HepG2 (cell line): ENCODE measurements around the gene SERPINA3. TPM values are rescaled to one million over a fixed set of nuclear protein-coding genes. Genes with fewer than 3 reads are reported as not detected.

Experiments
- CHD4 ChIP-seq: fragments of 200-600 bp; sonication (generic); IDR thresholded peaks from 2 replicates; pipeline ENCODE4 v1.7.0; 2017; ENCODE audit warnings: mild to moderate bottlenecking, low read length, borderline replicate concordance
- EP300 ChIP-seq, 3 experiments: sonication (generic) in 1 of 3; formaldehyde crosslinking in 1 of 3; IDR thresholded peaks; 2 replicates each; pipeline versions ENCODE4 v1.5.1 to v1.6.1; 2011 to 2020; ENCODE audit warnings: low read depth in 2 of 3, low read length in 2 of 3, borderline replicate concordance in 1 of 3, improper control_type of control experiment in 1 of 3, mild to moderate bottlenecking in 1 of 3, missing genetic modification reagents in 1 of 3, moderate library complexity in 1 of 3
- FOSL1 ChIP-seq: sonication (generic); formaldehyde crosslinking; IDR thresholded peaks from 2 replicates; pipeline ENCODE4 v1.9.0; 2021; ENCODE audit warnings: missing genetic modification reagents, borderline replicate concordance
- FOXJ3 ChIP-seq: sonication (generic); formaldehyde crosslinking; IDR thresholded peaks from 2 replicates; pipeline ENCODE4 v1.4.0; 2020; ENCODE audit warnings: missing genetic modification reagents, mild to moderate bottlenecking, borderline replicate concordance
- HDAC2 ChIP-seq: sonication (generic); formaldehyde crosslinking; IDR thresholded peaks from 2 replicates; pipeline ENCODE4 v1.4.0; 2020; ENCODE audit warnings: missing genetic modification reagents
- IKZF4 ChIP-seq: sonication (generic); formaldehyde crosslinking; IDR thresholded peaks from 2 replicates; pipeline ENCODE4 v1.5.1; 2020; ENCODE audit warnings: borderline replicate concordance, mild to moderate bottlenecking, low read depth, missing genetic modification reagents; ENCODE audit errors: not compliant biosample characterization
- MYC ChIP-seq: sonication (generic); formaldehyde crosslinking; IDR thresholded peaks from 2 replicates; pipeline ENCODE4 v1.9.0; 2021; ENCODE audit warnings: missing genetic modification reagents, borderline replicate concordance
- NFYC ChIP-seq: IDR thresholded peaks from 2 replicates; pipeline ENCODE4 v1.6.1; 2016; ENCODE audit warnings: missing genetic modification reagents, missing compliant biosample characterization
- SNRNP70 ChIP-seq: fragments of 200-400 bp; formaldehyde crosslinking; IDR thresholded peaks from 2 replicates; pipeline ENCODE4 v1.6.1; 2017; ENCODE audit warnings: mild to moderate bottlenecking, low read depth, low read length, moderate library complexity
- ZNF260 ChIP-seq: sonication (generic); formaldehyde crosslinking; IDR thresholded peaks from 2 replicates; pipeline ENCODE4 v1.4.0; 2020; ENCODE audit warnings: missing genetic modification reagents, low read depth, mild to moderate bottlenecking, borderline replicate concordance
- ZNF30 ChIP-seq: sonication (generic); formaldehyde crosslinking; IDR thresholded peaks from 2 replicates; pipeline ENCODE4 v1.5.0; 2020; ENCODE audit warnings: mild to moderate bottlenecking, missing genetic modification reagents
- ZNF431 ChIP-seq: sonication (generic); formaldehyde crosslinking; IDR thresholded peaks from 2 replicates; pipeline ENCODE4 v1.9.0; 2022; ENCODE audit warnings: missing genetic modification reagents, low read depth, mild to moderate bottlenecking, borderline replicate concordance
- ZNF543 ChIP-seq: sonication (generic); formaldehyde crosslinking; IDR thresholded peaks from 2 replicates; pipeline ENCODE4 v1.4.0; 2020; ENCODE audit warnings: mild to moderate bottlenecking, missing genetic modification reagents
- ZNF562 ChIP-seq: sonication (generic); formaldehyde crosslinking; IDR thresholded peaks from 2 replicates; pipeline ENCODE4 v1.8.0; 2022; ENCODE audit warnings: missing genetic modification reagents, borderline replicate concordance
- ZNF672 ChIP-seq: sonication (generic); formaldehyde crosslinking; IDR thresholded peaks from 2 replicates; pipeline ENCODE4 v1.8.1; 2022; ENCODE audit warnings: missing genetic modification reagents
- polyA plus RNA-seq, 8 experiments: library from polyadenylated mRNA; depleted of rRNA in 3 of 8; stranded (reverse) in 7 of 8; unstranded in 1 of 8; fragments of >200 nt; fragmentation: Illumina TruSeq in 4 of 8; extraction: Trizol in 4 of 8; gene quantifications; 2 replicates each; pipeline versions ENCODE4 v1.2.1 to v1.2.3, GENCODE V29; 2011 to 2016; ENCODE audit warnings: low read depth in 4 of 8, missing spikeins in 1 of 8, mixed read lengths in 1 of 8; ENCODE audit not compliant: insufficient read depth in 1 of 8
- total RNA-seq, 5 experiments: library from RNA; depleted of rRNA; stranded (reverse); fragments of >200 nt; fragmentation: Illumina TruSeq; extraction: Trizol; gene quantifications; 2 replicates each; pipeline ENCODE4 v1.2.3, GENCODE V29; 2016; ENCODE audit warnings: low read depth in 1 of 5
- TF ChIP-seq, protein P1 (sequence below): sonication (generic); formaldehyde crosslinking; IDR thresholded peaks from 2 replicates; pipeline ENCODE4 v1.4.0; 2020; ENCODE audit warnings: missing genetic modification reagents, borderline replicate concordance
- TF ChIP-seq, protein P2 (sequence below): fragments of 450-650 bp; IDR thresholded peaks from 2 replicates; pipeline ENCODE4 v1.6.1; 2016
- TF ChIP-seq, protein P3 (sequence below): sonication (generic); formaldehyde crosslinking; IDR thresholded peaks from 2 replicates; pipeline ENCODE4 v1.5.0; 2020; ENCODE audit warnings: mild to moderate bottlenecking, missing genetic modification reagents, borderline replicate concordance
- TF ChIP-seq, protein P4 (sequence below): sonication (generic); formaldehyde crosslinking; IDR thresholded peaks from 2 replicates; pipeline ENCODE4 v1.5.0; 2020; ENCODE audit warnings: missing genetic modification reagents

Gene SERPINA3
- total and polyA plus RNA-seq, 2 of the 13 experiments (the other 11 are each of a cell fraction or from before 2014, with no cell fraction given), result 825 to 2,200 TPM

DNA sequence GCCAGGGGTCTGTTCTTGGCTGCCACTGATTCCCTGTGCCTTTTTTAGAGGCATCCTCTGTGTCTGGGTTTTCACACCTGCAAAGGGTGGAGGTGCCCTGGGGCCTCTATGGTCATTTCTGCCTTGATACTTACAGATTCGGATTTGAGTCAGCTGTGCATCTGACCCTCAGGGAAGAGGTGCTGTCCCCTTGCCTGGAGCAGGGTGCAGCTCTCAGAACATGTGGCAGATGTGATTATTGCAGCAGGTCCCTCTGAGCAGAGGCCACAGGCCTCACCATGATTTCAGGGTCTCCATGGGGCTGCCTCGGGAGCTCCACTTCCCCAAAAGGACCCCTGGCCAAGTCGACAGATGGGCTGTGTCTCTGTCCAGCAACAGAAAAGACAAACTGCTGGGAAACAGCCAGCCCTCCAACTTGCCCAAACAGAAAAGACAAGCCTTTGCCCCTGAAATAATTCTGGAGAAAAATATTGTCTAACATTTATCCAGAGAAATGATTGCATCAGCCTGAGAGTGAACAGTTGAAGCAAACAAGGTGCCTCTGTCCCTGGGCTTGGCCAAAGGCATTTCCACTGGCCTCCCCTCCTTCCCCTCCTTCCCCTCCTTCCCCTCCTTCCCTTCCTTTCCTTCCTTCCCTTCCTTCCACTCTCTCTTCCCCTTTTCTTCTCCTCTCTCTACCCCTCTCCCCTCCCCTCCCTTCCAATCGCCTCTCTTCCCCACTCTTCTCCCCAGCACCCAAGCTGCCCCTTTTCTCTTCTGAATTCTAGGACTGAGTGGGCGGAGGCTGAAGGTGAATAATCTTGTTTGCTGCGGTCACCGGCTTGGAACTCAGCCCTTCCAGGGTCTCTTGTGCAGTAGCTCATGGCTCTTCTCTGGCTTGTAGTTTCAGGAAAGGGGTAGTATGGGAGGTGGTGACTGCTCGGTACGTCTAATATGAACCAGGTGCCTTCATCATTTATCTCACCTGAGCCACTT lies 676 bp downstream of the SERPINA3 start (continued):
- TF ChIP-seq IKZF4 (CRISPR knock-in tag) (no peak), HDAC2 (CRISPR knock-in tag) (no peak; the same call in 1 of the 2 replicates), NFYC (CRISPR knock-in tag) (no peak), FOXJ3 (CRISPR knock-in tag) (0 out of 2 replicates have a peak, but pooled peaks have one; percentile 2), ZNF562 (CRISPR knock-in tag) (no peak), ZNF543 (CRISPR knock-in tag) (0 out of 2 replicates have a peak, but pooled peaks have one; percentile 23), ZNF431 (0 out of 2 replicates have a peak, but pooled peaks have one; percentile 36), MYC (peak; percentile 22; the same call in 1 of the 2 replicates), SNRNP70 (no peak), ZNF30 (no peak), EP300 (IDR thresholded peaks at IDR 0.05; ENCODE audit: low read depth in 2 of 2, low read length in 2 of 2) (no peak), EP300 (CRISPR knock-in tag; IDR thresholded peaks at IDR 0.05; ENCODE audit: borderline replicate concordance) (no peak), CHD4 (no peak), ZNF672 (CRISPR knock-in tag) (no peak), ZNF260 (CRISPR knock-in tag) (no peak), FOSL1 (CRISPR knock-in tag) (no peak)
- TF ChIP-seq, protein P1, sequence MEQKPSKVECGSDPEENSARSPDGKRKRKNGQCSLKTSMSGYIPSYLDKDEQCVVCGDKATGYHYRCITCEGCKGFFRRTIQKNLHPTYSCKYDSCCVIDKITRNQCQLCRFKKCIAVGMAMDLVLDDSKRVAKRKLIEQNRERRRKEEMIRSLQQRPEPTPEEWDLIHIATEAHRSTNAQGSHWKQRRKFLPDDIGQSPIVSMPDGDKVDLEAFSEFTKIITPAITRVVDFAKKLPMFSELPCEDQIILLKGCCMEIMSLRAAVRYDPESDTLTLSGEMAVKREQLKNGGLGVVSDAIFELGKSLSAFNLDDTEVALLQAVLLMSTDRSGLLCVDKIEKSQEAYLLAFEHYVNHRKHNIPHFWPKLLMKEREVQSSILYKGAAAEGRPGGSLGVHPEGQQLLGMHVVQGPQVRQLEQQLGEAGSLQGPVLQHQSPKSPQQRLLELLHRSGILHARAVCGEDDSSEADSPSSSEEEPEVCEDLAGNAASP, result no peak; the same call in 1 of the 2 replicates
- TF ChIP-seq, protein P2, sequence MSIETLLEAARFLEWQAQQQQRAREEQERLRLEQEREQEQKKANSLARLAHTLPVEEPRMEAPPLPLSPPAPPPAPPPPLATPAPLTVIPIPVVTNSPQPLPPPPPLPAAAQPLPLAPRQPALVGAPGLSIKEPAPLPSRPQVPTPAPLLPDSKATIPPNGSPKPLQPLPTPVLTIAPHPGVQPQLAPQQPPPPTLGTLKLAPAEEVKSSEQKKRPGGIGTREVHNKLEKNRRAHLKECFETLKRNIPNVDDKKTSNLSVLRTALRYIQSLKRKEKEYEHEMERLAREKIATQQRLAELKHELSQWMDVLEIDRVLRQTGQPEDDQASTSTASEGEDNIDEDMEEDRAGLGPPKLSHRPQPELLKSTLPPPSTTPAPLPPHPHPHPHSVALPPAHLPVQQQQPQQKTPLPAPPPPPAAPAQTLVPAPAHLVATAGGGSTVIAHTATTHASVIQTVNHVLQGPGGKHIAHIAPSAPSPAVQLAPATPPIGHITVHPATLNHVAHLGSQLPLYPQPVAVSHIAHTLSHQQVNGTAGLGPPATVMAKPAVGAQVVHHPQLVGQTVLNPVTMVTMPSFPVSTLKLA, result no peak
- TF ChIP-seq, protein P3, sequence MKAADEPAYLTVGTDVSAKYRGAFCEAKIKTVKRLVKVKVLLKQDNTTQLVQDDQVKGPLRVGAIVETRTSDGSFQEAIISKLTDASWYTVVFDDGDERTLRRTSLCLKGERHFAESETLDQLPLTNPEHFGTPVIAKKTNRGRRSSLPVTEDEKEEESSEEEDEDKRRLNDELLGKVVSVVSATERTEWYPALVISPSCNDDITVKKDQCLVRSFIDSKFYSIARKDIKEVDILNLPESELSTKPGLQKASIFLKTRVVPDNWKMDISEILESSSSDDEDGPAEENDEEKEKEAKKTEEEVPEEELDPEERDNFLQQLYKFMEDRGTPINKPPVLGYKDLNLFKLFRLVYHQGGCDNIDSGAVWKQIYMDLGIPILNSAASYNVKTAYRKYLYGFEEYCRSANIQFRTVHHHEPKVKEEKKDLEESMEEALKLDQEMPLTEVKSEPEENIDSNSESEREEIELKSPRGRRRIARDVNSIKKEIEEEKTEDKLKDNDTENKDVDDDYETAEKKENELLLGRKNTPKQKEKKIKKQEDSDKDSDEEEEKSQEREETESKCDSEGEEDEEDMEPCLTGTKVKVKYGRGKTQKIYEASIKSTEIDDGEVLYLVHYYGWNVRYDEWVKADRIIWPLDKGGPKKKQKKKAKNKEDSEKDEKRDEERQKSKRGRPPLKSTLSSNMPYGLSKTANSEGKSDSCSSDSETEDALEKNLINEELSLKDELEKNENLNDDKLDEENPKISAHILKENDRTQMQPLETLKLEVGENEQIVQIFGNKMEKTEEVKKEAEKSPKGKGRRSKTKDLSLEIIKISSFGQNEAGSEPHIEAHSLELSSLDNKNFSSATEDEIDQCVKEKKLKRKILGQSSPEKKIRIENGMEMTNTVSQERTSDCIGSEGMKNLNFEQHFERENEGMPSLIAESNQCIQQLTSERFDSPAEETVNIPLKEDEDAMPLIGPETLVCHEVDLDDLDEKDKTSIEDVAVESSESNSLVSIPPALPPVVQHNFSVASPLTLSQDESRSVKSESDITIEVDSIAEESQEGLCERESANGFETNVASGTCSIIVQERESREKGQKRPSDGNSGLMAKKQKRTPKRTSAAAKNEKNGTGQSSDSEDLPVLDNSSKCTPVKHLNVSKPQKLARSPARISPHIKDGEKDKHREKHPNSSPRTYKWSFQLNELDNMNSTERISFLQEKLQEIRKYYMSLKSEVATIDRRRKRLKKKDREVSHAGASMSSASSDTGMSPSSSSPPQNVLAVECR (CRISPR knock-in tag), result no peak
- TF ChIP-seq, protein P4, sequence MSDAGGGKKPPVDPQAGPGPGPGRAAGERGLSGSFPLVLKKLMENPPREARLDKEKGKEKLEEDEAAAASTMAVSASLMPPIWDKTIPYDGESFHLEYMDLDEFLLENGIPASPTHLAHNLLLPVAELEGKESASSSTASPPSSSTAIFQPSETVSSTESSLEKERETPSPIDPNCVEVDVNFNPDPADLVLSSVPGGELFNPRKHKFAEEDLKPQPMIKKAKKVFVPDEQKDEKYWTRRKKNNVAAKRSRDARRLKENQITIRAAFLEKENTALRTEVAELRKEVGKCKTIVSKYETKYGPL (CRISPR knock-in tag), result 0 out of 2 replicates have a peak, but pooled peaks have one; percentile 4
